HG02884 (cell line): Measurements from ENCODE around the gene AFF3.
"Not testable (repeated sequence)": the region's sequence is repeated elsewhere in the genome, so short reads cannot be mapped to it uniquely, and the experiment has no call there.

ENCODE experiments used
- ATAC-seq: cut with Tn5 transposase; IDR thresholded peaks from one replicate; pipeline ENCODE4 v1.9.1; 2021; ENCODE audit warnings: mild to moderate bottlenecking, moderate library complexity; ENCODE audit not compliant: unreplicated experiment

AFF3 gene

GRCh38 chr2:99977966-99978365, 164.4 kb downstream of the AFF3 start:
- ATAC-seq: no peak

DNA sequence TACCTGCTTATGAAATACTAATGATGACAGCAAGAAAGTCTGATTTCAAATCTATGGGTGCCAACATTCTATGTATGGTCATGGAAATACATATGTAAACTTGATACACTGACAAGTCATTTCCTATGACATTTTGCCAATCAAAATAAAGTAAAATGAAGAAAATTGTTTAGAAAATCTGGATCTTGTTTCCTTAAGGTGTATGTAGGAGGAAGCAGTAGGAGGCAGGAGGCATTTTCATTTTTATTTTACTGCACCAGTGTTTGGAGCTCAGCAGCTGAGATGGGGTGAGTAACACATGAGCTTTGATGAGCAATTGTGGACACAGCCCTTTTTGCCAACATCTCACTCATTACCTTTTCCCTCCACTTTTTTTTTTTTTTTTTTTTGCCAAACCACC, 167.0 kb downstream of the AFF3 start:
- ATAC-seq: no peak

- ATAC-seq: no peak
Measured at GRCh38 chr2:99974682-99975375, 167.6 kb downstream of the AFF3 start.

DNA sequence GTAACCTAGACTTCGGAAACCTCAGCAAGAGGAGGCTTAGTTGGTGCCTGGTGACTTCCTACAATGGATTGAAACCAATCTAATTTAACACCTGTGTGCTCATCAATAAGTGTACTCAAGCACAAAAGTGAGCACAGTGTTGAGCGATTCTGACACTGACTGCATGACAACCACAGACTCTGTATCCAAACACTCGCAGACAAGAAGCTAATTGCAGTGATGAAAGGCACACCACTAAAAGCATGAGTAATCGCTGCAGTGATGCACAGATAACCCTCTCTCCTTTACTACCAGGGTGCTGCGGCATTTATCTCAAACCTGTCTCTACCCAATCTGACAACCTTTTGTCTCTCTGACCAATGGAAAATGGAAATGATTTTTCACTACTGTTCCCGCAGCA, 168.1 kb downstream of the AFF3 start:
- ATAC-seq: no peak

DNA sequence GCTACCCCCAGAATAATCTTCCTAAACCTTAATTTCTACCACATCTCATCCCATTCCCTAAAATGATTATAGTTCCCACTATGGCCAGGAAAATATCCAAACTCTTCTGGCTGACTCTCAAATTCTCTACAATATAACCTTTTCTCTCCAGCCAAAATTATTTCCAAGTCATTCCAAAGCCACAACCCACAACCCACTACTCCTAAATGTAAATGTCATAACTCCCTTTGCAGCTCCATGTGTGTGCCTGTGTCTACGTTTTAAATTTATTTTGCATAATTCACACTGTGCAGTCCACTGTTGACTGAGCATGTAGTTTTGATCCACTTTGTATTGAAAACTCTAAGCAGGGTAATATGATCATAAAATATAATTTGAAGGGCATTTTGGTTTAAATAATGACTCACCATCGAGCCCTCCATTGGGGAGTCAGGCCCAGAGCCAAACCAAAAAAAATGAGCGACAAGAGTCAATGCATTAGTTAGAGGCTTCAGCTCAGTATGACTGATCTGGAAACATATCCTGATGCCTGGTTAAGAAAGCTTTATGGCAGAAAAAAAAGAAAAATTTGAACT, 171.0 kb downstream of the AFF3 start:
- no peak for ATAC-seq

- no peak for ATAC-seq
Measured at GRCh38 chr2:99970292-99970868, 172.0 kb downstream of the AFF3 start.

- ATAC-seq: no peak
Measured at GRCh38 chr2:99961196-99961913, 181.0 kb downstream of the AFF3 start.

DNA sequence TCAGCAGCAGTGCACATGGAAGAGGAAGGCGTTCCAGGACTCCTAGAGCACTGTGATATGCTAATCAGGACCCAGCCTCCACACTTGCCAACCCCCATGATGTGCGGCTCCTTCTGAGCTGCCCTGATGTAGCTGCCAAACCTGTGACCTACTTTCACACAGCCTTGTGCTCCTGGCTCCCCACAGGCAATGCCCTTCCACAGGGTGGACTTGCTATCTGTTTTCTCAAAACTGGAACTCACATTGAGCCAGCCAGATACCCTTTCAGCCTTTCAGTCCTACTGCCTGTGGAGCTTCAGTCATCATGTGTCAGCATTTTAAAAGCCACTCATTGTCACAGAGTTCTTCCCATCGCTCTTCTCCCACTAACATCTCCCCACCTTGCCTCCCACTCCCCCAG, 181.6 kb downstream of the AFF3 start:
- ATAC-seq: no peak

GRCh38 chr2:99960291-99960690, 182.1 kb downstream of the AFF3 start:
- no peak for ATAC-seq

GRCh38 chr2:99959261-99960014, 183.0 kb downstream of the AFF3 start:
- ATAC-seq: no peak

- no peak for ATAC-seq
Measured at GRCh38 chr2:99957332-99958133, 184.9 kb downstream of the AFF3 start.

GRCh38 chr2:99956232-99957030, 186.0 kb downstream of the AFF3 start:
- no peak for ATAC-seq

DNA sequence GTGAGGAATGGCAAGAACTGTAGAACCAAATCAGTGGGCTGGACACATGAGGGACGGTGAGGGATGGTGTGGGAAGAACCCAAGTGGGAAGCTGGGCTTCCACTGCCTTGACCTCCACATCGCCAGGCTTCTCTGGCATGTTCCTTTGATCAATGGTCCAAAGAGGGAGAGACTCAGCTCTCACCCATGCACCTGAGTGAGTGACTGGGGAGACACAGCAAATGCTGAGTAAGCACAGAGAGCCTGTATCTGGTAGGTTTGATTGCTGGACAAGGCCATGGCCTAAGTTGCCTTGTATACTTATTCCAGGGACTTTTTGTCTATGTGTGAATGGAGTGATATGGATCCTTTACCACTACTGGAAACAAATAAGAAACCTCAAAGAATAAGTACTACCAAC, 188.6 kb downstream of the AFF3 start:
- ATAC-seq: no peak

- no peak for ATAC-seq
Measured at GRCh38 chr2:99949963-99950362, 192.4 kb downstream of the AFF3 start.

DNA sequence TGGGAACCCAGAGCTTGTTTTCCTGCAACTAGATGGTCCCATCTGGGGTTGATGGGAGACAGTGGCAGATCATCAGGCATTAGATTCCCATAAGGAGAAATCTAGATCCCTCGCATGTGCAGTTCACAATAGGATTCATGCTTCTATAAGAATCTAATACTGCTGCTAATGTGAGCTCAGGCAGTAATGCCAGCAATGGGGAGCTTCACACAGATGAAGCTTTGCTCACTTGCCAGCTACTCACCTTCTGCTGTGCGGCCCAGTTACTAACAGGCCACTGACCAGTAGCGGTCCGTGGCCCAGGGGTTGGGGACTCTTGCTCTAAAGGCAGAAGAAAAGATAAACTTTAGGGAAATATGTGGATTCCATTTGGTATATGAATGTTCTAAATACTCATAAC, 192.9 kb downstream of the AFF3 start:
- no peak for ATAC-seq

DNA sequence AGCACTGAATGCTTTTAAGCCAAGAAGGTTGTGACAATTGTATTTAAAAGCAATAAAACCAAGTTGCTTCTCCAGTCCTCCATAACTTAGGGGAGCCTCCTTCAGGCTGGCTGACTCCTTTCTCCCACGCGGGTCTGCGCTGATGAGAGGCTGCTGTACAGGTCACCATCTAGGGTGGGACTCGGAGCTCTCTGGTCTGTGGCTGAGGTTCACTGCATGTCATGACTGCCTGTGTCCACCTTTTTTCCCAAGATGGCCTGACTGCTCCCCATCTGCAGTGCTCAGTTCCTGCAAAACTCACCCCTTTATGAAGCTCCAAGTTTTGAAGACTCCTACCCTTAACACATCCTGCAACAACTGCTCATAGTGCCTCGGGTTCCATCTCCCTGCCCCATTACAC, 194.4 kb downstream of the AFF3 start:
- ATAC-seq: no peak

DNA sequence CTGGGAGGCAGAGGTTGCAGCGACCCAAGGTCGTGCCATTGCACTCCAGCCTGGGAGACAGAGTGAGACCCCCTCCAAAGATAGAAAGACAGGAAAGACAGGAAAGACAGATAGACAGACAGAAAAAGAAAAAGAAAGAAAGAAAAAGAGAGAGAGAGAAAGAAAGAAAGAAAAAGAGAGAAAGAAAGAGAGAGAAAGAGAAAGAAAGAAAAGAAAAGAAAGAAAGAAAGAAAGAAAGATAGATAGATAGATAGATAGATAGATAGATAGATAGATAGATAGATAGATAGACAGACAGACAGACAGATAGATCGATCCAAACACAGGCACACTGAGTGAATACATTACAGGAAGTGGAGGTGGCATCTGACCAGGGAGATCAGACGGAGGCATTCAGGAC, 195.0 kb downstream of the AFF3 start:
- ATAC-seq: not testable (repeated sequence)

DNA sequence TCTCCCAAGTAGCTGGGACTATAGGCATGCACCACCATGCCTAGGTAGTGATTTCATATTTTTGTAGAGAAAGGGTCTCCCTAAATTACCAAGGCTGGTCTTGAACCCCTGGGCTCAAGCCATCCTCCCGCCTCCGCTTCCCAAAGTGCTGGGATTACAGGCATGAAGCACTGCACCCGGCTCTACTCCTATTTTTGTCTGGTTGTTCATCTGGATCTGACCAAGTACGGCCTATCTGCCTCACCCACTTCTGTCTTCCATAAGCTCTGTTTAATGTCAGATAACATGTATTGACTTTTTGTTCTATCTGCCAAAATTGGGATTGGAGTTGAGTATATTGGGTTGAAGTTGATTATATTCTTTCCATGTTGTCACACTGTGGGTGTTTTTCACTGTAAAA, 198.4 kb downstream of the AFF3 start:
- ATAC-seq: no peak

GRCh38 chr2:99942561-99943347, 199.6 kb downstream of the AFF3 start:
- no peak for ATAC-seq
